GM12873 (cell line): ENCODE results near the gene ABI3BP.

Source experiments
- CTCF ChIP-seq: IDR thresholded peaks from 2 replicates; pipeline ENCODE4 v1.5.1; 2012; ENCODE audit warnings: low read depth, mild to moderate bottlenecking, moderate library complexity, low read length, control low read depth; ENCODE audit not compliant: insufficient read depth; ENCODE audit errors: missing control alignments

The ABI3BP gene

GRCh38 chr3:100999160-100999559, 5.9 kb upstream of the ABI3BP start:
- TF ChIP-seq CTCF: no peak

GRCh38 chr3:100994809-100995208, 1.6 kb upstream of the ABI3BP start:
- no peak for TF ChIP-seq CTCF

- no peak for TF ChIP-seq CTCF
Measured at GRCh38 chr3:100994187-100994586, 966 bp upstream of the ABI3BP start.

- no peak for TF ChIP-seq CTCF
Measured at GRCh38 chr3:100992231-100993012, 799 bp downstream of the ABI3BP start.

GRCh38 chr3:100988080-100988479, 5.1 kb downstream of the ABI3BP start:
- TF ChIP-seq CTCF: no peak

- no peak for TF ChIP-seq CTCF
Measured at GRCh38 chr3:100984308-100984707, 8.9 kb downstream of the ABI3BP start.

- TF ChIP-seq CTCF: no peak
Measured at GRCh38 chr3:100982710-100983109, 10.5 kb downstream of the ABI3BP start.
